NCI-H2107 (cell line): Measurements from ENCODE around the gene PSAPL1.

Experiments
- DNase-seq: peaks from one replicate; lab custom pipeline; 2025; lab: John Stamatoyannopoulos, UW

PSAPL1 gene, protein sequence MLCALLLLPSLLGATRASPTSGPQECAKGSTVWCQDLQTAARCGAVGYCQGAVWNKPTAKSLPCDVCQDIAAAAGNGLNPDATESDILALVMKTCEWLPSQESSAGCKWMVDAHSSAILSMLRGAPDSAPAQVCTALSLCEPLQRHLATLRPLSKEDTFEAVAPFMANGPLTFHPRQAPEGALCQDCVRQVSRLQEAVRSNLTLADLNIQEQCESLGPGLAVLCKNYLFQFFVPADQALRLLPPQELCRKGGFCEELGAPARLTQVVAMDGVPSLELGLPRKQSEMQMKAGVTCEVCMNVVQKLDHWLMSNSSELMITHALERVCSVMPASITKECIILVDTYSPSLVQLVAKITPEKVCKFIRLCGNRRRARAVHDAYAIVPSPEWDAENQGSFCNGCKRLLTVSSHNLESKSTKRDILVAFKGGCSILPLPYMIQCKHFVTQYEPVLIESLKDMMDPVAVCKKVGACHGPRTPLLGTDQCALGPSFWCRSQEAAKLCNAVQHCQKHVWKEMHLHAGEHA

DNA sequence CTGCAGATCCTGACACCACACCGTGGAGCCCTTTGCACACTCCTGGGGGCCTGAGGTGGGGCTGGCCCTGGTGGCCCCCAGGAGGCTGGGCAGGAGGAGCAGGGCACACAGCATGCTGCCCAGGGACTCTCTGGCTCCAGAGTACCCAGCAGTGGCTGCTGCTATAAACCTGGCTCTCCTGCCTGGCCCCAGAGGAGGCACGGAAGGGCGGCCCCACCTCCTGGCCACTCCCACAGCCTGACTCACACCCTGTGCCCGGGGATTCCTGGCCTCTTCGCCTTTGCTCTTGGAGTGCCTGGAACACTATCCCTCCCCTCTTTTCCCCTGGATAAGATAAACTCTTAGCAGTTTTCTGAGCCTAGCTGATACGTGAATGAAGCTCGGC is at the start of gene PSAPL1:
TSS of gene PSAPL1 (minus strand) at position 165 of the 385 bp plus-strand sequence. CDS start at position 114, 51 bp downstream.
- DNase-seq: no peak

DNA sequence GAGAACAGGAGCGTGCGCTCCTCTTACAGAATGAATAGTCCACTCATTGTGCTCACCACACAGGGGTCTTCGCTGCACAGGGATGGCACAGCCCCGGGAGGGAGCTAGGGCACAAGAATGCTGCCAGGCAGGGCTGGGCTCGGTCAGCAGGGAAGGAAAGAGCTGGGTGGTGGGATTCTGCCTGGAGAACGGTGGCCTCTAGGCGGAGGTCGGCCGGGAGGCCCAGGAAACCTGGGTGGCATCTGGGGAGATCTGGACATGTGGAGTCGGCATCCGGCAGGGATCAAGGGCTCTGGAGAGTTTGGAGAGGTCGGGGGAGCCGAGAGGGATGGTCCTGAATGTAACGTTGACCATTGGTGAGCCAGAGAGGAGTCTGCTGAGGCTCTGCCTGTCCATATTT is 46.5 kb upstream of the PSAPL1 start:
- DNase-seq: no peak

DNA sequence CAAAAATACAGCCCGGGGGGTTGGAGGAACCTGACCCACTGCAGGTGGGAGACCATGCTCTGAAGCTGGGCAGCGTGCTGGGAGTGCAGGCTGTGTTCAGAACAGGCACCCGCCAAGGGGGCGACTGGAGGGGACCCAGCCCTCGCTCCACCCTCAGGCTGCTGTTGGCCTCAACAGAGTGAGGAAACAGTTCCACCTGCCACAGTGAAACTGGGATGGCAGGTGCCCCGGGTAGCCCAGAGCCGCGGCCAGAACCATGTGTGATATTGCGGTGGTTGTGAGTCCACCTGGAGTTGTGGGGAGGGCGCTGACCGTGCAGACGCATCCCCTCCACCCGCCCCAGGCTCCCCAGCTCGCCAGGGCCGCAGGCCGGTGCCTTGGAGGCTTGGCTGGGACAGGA is 45.7 kb upstream of the PSAPL1 start:
- DNase-seq: no peak

DNA sequence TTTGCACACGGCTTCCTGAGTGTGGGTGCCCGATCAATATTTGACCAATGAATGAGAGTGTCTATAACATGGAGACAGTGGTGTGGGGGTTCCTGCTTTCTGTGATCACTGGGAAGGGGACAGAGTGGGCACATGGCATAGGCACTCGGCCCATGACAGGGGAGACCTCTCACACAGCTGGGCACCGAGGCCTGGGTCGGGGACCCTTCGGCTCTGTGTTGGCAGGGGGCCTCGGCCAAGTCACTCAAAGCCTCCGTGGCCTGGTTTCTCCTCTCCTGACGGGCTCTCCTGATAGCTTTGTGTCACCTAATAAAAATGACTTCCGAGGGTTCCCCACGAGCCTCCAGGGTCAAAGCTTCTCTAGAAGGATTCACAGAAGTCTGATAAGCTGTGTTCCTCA is 43.9 kb upstream of the PSAPL1 start:
- no peak for DNase-seq

DNA sequence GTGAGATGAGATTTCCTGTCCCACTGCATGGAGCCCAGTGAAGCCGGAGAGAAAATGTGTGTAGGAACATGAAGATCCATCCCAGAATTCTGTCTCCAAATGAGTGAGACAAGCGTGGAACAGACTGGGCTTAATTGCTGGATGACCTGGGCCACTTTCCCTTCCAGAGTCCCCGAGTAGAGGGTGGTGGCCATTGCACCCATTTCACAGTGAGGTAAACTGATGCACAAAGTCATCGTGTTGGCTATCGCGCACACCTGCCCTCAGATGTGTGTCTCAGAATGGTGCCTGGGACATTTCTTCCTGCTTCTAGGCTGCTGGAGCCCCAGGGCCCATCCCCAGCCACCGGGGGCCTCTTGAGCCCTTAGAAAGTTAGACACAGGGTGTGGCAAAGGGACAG is 43.0 kb upstream of the PSAPL1 start:
- DNase-seq: no peak

DNA sequence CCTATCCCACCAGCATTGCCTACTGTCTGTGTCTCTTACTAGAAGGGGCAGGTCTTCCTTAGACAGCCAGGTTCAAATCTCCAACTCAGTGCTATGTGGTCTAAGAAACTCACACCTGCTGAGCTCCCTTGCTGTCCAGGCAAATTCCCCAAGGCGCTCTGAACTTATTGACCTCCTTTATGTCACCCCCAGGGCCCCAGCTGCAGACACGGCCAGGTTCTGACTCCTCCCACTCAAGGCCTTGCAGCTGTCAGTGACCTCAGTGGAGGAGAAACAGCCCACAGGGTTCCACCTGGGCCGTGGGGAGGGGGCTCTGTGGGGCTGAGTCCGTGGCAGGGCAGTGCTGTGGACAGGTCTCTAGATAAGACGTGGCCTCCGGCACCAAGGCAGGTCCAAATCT is 42.1 kb upstream of the PSAPL1 start:
- DNase-seq: no peak

DNA sequence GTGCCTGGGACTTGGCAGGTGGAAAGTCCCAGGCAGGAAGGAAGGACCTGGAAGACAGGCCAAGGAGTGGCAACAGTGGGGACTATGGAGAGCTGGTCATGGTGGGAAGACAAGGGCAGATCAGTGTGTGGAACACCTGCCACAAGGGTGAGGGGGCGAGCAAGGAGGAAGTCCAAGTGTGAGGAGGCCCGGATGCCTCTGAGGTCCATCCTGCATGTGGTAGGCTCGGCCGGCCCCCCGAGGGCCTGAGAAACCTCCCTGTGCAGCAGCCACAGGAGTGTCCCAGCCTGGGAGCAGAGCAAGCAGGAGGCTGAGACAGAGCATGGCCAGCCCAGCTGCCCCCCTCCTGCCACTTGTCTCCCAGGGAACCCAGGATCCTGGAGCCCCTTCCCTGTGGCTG is 40.5 kb upstream of the PSAPL1 start:
- no peak for DNase-seq

DNA sequence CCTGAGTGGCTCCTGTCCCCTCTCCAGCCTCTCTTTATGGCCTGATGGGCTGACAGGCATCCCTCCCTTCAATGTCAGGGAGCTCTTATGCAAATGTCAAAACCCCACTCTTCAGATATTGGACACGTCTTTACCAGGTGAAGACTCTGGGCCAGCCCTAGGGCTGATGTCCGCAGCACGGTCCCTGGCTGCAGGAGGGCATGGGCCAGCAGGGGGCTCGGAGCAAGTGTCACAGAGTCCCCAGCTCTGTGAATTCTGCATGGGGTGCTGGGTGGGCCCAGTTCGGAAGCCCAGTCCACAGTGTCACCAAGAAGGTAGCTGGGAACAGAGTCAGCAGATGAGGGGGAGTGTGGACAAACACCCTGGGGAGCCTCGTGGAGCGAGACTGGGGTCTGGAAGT is 39.6 kb upstream of the PSAPL1 start:
- DNase-seq: no peak

DNA sequence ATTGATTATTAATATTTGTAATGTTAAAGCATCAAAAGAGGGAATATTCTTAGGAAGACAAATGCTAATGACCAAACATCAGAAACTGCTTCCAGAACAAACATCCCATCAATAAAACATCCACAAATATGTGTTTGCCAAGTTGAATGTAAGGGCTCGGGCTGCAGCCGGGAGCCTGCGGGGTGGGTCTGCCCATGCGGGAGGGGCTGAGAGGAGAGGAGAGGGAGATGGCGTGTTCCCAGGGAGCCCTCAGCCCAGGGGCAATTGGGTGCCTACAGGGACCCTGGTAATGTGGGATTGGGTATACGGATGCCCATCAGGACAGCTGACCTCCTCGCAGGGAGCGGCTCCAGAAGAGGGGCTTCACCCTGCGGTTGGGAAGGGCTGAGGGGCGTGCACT is 38.4 kb upstream of the PSAPL1 start:
- no peak for DNase-seq

DNA sequence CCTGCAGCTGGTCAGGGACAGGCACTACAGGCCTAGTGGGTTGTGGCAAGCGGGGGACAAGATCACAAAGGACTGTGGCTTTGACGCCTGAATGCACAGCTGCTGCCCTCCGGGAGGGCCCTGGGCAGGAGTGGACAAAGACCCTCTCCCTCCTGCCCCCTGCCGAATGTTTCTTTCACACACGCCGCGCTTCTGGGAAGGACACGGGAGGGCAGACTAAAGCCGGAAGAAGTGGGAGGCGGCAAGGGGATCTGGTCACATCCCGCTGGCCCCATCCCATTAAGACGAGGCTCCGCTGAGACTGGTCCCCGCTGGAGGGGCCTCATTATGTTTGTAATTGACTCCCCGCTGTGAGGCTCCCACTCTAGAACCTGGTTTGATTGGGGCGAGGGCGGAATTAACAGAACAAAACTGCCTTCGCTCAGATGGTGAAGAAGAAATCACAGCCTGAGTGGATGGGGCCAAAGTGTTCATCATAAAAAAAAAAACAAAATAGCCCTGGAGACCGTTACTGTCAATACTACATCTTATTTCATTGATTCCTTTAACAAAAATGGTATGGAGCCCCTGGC is 37.8 kb upstream of the PSAPL1 start:
- DNase-seq: no peak

DNA sequence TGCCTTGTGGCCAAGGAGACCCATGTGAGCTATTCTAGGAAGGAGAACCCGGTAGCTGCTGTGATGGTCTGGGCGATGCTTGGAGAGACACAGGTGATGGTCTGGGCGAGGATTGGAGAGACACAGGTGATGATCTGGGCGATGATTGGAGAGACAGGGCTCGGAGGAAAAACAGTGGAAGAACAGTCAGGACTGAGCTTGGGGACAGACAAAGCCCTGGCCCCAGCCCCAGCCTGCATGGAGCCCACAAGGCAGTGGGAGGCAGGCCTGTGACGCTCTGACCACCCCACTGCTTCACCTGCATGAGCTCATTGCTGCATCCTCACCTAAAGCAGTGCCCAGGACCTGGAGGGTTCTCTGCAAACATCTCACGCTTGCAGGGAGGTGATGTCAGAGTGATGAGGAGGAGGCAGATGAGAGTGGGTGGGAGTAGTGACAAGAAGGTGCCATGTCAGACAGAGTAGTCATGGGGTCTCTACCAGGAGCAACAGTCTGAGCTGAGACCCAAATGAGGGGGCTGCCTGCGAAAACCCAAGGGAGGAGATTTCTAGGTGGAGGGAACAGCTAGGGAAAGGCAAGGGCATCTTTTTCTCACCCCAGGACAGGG is 35.9 kb upstream of the PSAPL1 start:
- no peak for DNase-seq

DNA sequence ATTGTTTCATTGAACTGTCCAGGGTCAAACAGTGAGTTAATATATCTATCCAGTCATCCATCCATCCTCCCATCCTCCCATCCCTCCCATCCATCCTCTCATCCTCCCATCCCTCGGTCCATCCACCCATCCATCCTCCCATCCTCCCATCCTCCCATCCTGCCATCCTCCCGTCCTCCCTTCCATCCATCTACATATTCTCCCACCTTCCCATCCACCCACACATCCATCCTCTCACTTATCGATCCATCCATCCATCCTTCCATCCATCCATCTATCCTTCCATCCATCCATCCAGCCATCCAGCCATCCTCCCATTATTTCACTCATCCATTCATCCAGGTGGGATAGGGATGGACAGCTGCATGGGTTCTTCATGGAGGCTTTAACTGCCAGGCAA is 35.4 kb upstream of the PSAPL1 start:
- DNase-seq: no peak

DNA sequence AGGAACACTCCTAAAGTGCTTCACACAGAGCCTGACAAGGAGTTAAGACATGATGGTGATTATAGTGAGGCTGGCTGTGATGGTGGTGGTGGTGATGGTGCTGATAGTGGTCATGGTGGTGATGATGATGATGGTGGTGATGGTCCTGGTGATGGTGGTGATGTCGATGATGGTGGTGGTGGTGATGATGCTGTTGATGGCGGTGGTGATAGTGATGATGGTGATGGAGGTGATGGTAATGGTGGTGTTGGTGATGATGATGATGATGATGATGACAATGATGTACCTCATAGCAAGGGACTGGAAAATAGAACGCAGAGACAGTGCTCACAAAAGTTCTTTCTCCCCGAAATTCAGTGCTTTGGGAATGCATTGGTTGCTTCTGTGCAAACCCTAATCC is 34.3 kb upstream of the PSAPL1 start:
- DNase-seq: no peak

DNA sequence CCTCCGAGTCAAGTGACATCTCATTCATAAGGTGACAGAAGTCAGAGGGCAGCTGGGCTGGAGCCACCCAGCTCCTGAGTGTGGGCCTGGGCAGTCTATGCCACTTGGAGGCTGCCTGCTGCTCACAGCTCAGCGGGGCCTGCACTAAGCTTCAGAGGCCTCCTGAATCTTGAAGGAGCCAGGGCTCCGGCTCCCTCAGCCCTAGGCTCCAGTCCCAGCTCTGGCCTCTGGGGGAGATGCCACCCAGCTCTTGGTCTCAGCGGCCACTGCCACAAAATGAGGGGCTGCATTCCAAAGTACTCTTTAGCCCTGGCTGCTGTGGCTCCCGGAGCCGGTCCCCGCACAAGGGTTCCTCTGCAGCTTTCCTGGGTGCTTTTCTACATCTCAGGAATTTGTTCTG is 32.7 kb upstream of the PSAPL1 start:
- no peak for DNase-seq

DNA sequence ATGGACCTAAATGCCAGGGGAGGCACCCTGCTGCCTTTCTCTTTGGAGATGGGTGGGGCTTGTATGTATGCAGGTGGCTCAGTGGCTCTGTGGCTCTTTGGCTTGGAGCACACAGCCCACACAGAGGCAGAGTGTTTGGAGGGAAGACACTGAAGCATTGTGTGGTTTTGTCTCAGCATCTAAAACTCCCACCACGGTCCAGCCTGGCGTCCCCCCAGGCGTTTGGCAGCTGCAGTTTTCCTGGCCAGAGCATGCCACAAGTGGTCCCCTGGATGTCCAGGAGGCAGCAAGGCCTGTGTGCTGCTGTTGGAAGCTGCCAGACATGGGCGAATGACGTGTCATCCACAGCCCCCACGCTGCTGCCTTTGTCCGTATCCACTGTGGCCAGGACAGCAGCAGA is 32.2 kb upstream of the PSAPL1 start:
- DNase-seq: no peak

DNA sequence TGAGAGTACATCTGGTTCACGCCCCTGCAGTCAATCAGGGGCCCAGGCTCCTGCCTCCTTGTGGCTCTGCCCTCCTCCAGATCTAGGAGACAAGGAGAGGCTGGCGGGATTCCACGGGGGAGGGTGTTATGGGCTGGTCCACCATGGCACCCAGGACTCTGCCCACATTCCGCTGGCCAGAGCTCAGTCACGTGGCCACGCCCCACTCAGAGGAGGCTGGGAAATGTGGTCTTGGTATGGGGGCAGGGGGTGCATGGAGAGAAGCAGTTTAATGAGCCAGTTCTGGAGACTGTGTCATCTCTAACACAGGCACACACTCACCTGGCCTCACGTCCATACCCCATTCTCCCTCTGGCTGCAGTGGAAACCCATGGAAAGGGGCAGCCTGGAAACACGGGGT is 31.5 kb upstream of the PSAPL1 start:
- no peak for DNase-seq

DNA sequence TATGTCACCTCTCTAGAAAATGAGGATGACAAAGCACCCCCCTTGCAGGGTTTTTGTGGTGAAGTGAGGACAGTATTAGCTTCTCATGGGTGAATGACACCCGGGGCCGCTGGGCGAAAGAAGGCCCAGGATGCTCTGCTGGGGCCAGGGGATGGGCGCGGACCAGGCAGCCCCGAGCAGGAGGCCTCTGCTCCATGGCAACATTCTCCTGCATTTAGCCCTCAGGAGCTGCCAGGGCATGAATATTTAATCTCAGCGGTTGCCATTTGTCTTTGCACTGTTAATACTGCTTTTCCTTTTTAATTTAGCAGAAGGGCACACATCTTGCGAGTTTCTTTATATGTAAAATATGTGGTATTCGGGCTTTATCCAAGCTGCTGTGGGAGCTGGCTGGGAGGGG is 30.3 kb upstream of the PSAPL1 start:
- DNase-seq: no peak

DNA sequence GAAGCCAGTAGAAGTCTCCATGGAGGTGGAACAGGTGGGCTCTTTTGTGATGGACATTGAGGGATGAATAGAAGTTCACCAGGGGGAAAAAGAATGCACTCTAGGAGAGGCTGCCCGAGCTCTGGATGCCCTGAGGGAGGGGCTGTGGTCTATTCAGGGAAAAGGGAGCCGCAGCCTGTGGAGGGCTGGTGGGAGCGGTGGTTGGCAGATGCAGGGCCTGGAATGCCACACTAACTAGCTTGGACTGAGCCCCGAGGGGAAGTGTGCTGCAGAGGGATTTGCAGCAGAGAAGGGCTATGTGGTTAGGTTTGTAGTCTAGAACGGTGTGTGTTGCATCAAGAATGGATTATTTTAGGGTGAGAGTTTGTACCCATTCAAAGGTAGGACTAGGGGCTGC is 29.5 kb upstream of the PSAPL1 start:
- no peak for DNase-seq

DNA sequence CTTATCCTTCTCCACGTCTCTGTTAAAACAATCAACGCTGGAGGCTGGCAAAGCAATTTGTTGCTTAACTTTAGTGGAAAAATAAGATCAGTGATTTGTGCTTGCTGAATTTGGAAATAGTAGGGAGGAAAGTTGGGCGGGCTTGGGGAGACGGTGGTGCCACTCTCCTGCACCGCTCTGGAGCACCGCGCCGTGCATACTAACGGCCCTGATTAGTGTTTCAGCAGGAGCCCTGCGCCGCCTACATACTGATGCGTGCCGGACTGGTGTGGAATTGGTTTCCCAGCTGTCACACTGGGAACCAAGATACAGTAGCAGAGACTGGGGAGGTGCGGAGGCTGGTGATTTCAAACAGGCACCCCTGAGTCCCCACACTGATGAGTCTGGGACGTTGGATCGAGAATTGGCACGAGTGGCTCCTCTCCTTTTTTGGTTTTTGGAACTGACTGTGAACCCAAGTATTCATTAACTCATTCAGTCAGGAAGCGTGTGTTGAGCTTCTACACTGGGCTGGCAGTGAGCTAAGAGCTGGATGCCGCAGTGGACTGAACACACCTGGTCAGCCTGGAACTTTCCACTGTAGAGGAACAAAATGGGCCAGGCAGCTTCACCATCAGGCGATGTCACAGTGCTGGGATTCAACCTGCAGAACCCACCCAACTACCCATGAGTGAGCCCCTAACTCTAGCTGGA is 29.0 kb upstream of the PSAPL1 start:
- DNase-seq: no peak

DNA sequence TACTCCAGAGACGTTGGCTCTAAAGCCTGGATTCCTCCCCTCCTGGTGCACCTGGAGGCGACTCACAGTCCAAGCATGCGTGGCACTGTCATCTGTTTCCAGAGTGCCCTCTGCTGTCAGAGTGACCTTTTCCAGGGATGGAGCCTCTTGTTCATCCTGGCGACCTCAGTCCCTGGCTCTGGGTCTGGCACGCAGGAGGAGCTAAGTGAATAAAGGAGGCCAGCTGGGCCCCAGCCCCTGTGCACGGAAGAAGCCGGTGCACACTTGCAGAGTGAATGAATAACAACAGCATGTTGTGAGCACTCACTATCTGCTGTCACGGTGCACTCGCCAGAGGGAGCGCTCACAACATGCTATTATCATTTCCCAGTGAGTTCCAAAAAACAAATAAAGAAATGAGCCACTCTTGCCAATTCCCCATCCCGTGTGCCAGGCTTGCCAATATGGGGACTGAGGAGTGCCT is 27.8 kb upstream of the PSAPL1 start:
- DNase-seq: peak; percentile 6

DNA sequence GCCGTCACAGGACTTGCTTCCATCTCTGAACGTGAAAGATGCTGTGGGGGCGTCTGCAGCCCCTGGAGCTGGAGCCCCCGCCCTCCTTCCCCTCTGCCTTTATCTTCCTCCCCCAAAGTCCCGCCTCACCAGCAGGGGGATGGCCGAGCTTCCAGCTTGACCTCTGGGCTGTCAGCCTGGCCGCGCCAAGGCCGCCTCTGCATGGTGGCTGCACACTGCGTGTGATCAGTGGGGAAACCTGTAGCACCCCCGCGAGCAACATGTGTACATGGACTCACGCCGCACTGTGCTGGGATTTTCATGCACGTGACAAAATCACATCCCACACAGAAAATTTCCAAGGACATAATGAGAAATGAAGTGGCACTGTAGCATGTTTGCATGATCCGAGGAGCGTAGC is 26.5 kb upstream of the PSAPL1 start:
- DNase-seq: no peak

DNA sequence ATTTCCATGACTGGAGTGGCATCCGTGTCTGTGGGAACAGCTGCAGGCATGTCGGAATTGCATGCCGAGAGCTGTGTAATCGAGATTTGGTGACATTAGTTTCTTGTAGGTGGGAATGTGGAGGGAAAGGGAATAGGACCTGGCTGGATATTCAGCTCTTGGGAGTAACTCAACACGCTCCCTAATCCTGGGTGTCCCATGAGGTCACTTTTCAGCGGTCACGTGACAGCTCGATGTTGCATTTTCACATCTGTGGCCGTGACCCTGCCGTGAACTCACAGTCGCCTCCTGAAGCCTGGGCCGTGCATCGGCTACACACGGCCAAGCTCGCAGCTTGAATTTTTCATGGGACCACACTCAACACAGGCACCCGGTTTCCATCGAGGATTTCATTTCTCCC is 25.8 kb upstream of the PSAPL1 start:
- no peak for DNase-seq

DNA sequence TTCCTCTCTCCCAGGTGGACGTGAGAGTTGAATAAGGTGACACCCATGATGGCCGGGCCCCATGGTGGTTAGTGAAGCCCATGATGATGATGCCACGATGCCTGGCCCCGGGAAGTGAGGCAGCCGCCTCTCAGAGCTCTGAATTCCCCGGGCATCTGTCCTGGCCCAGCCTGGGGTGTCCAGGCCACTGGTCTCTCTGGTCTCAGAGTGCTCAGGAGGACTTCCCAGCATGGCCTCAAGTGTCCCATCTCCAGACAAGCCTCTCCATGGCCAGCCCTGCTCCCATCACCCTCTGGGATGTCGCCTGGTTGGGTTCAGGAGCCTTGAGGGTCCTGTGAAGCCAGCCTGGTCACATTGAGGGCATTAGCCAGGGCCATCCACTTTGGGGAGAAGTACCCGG is 24.7 kb upstream of the PSAPL1 start:
- DNase-seq: no peak
